T-cell (primary cell): ENCODE measurements around the gene SLC25A25. TPM values are rescaled to one million over a fixed set of nuclear protein-coding genes. Genes with fewer than 3 reads are reported as not detected.

Source experiments
- ATAC-seq, 4 experiments: fragments of 200-7000 bp in 3 of 4; fragments of 150-1000 bp in 1 of 4; cut with Tn5 transposase; replicated peaks in 1 of 4; 1 replicate in 3 of 4; 2 replicates in 1 of 4; pipeline ENCODE4 v1.10.0; 2021; ENCODE audit warnings: moderate library complexity in 3 of 4, mild to moderate bottlenecking in 2 of 4, moderate number of reproducible peaks in 1 of 4
- CTCF ChIA-PET, 2 donors: fragments of 300-600 bp; sonication (Branson Sonifier 250); formaldehyde crosslinking; loops; one replicate each; lab custom pipeline; 2022; ENCODE audit warnings: antibody characterized with exemption in 2 of 2; lab: Charles Lee
- POLR2A ChIA-PET, 2 donors: fragments of 300-600 bp; sonication (Branson Sonifier 250); formaldehyde crosslinking; loops; one replicate each; lab custom pipeline; 2022; ENCODE audit warnings: antibody characterized with exemption in 2 of 2; lab: Charles Lee
- DNase-seq, 35 experiments: peaks; one replicate each; pipeline versions ENCODE4 v3.0.0 to v3.0.0-alpha.2; 2013 to 2023
- H3K27ac ChIP-seq: one replicate; pipeline ENCODE4 v1.5.1; 2013; ENCODE audit warnings: low read length
- H3K27me3 ChIP-seq, 2 experiments: replicated peaks in 1 of 2; 1 replicate in 1 of 2; 2 replicates in 1 of 2; pipeline versions ENCODE4 v1.6.1 to v1.7.0; 2013; ENCODE audit warnings: low read length in 1 of 2, mixed read lengths in 1 of 2; ENCODE audit not compliant: control insufficient read depth in 2 of 2, insufficient read depth in 2 of 2; ENCODE audit errors: extremely low read depth in 1 of 2
- H3K36me3 ChIP-seq, 2 donors: 1 replicate in 1 of 2; 2 replicates in 1 of 2; pipeline versions ENCODE4 v1.6.1 to v1.7.0; 2013; ENCODE audit warnings: low read length in 1 of 2; ENCODE audit not compliant: control insufficient read depth in 2 of 2, insufficient read depth in 1 of 2; ENCODE audit errors: extremely low read depth in 1 of 2
- H3K4me1 ChIP-seq, 2 experiments: 1 replicate in 1 of 2; 2 replicates in 1 of 2; pipeline versions ENCODE4 v1.6.1 to v1.7.0; 2013; ENCODE audit warnings: low read length in 2 of 2, mixed read lengths in 1 of 2; ENCODE audit not compliant: insufficient read depth in 2 of 2, control insufficient read depth in 1 of 2; ENCODE audit errors: extremely low read depth in 1 of 2
- H3K4me3 ChIP-seq, 2 donors: 1 replicate in 1 of 2; 2 replicates in 1 of 2; pipeline versions ENCODE4 v1.5.1 to v1.7.0; 2013; ENCODE audit warnings: mild to moderate bottlenecking in 2 of 2, low read length in 1 of 2, moderate library complexity in 1 of 2; ENCODE audit not compliant: control insufficient read depth in 1 of 2; ENCODE audit errors: extremely low read depth in 1 of 2
- H3K9me3 ChIP-seq: 2 replicates; pipeline ENCODE4 v1.7.0; 2013
- H3K27ac Mint-ChIP-seq, 2 donors: one replicate each; pipeline ENCODE4 v1.8.0; 2020 to 2021; ENCODE audit warnings: mild to moderate bottlenecking in 2 of 2, mixed read lengths in 2 of 2
- H3K27me3 Mint-ChIP-seq, 2 donors: one replicate each; pipeline ENCODE4 v1.8.0; 2021 to 2022; ENCODE audit warnings: mixed read lengths in 2 of 2
- H3K36me3 Mint-ChIP-seq: one replicate; pipeline ENCODE4 v1.8.0; 2021; ENCODE audit warnings: mixed read lengths
- H3K4me1 Mint-ChIP-seq, 3 donors: one replicate each; pipeline ENCODE4 v1.8.0; 2020 to 2022; ENCODE audit warnings: mixed read lengths in 3 of 3, mild to moderate bottlenecking in 1 of 3
- H3K4me3 Mint-ChIP-seq, 3 donors: one replicate each; pipeline ENCODE4 v1.8.0; 2020 to 2022; ENCODE audit warnings: mild to moderate bottlenecking in 3 of 3, mixed read lengths in 3 of 3, moderate library complexity in 3 of 3
- H3K9me3 Mint-ChIP-seq, 3 donors: one replicate each; pipeline ENCODE4 v1.8.0; 2020 to 2022; ENCODE audit warnings: mixed read lengths in 3 of 3
- WGBS: methylation state at CpG from one replicate; pipeline ENCODE4 v1.1.5; 2013; ENCODE audit warnings: missing lambda C conversion rate; ENCODE audit not compliant: insufficient coverage; 5-methylcytosine and 5-hydroxymethylcytosine counted together
- total RNA-seq, 35 experiments: library from RNA in 6 of 35; stranded (reverse) in 6 of 35; fragments of 120-200 nt in 1 of 35; gene quantifications; one replicate each; pipeline versions ENCODE4 v1.2.1 to v1.2.4 and lab custom pipeline; 2013 to 2026

SLC25A25 gene
- total RNA-seq, 5 donors from 2014 or later (not counting 1 experiment from before 2014, with no cell fraction given) = 11.8 to 21.0 (median 17.3) TPM

- Mint-ChIP-seq H3K27me3 (no peaks in the 10 kb centered on the region), H3K27ac (no peak overlapping the region), H3K36me3 (peaks cover 3% of the 10 kb centered on the region), H3K4me3 (no peak overlapping the region), H3K9me3 (no peaks in the 10 kb centered on the region), H3K4me1 (peaks cover 20 to 29% (median 28%) of the 10 kb centered on the region in 3 donors)
- 97% methylated on average over 21 of the region's 24 CpGs for WGBS
- no peak overlapping the region for H3K4me3 ChIP-seq
- peaks cover 7 to 32% of the 10 kb centered on the region in 2 experiments for H3K4me1 ChIP-seq
- no peaks in the 10 kb centered on the region for H3K27me3 ChIP-seq
- H3K36me3 ChIP-seq = peaks cover 12 to 34% of the 10 kb centered on the region in 2 donors
- H3K27ac ChIP-seq = no peak overlapping the region
- no peaks in the 10 kb centered on the region for H3K9me3 ChIP-seq
- POLR2A ChIA-PET = no interaction called here
- no peak for ATAC-seq
- DNase-seq = no peak
- CTCF ChIA-PET = no interaction called here
Observed at GRCh38 chr9:128122809-128123175, 54.8 kb downstream of the SLC25A25 start.

DNA sequence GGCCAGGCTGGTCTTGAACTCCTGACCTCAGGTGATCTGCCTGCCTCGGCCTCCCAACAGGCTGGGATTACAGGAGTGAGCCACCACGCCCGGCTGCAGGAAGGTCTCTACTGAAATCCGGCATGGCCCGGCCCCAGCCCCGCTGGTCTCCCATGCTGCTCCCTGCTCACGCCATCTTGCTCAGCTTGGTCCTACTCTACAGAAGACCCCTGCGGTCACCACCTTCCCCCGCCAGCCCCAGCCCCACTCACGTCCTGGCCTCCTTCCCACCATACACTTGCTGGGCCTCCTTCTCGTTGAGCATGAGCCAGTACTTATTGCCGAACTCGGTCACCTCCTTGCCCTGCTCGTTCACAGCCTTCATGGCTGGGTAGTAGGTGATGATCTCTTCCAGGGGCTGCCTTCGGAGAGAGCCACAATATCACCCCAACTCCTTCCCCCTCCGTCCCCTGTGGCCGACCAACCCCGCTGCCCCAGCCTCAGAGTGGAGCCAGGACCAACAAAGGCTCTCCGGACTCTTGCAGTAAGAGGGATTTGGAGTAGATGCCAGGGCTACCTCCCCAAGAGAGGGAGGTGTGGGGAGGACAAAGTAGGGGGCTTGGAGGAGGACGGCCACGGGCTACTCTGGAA lies 55.5 kb downstream of the SLC25A25 start:
- Histone ChIP-seq H3K4me1 (peaks cover 7 to 30% of the 10 kb centered on the region in 2 experiments), H3K9me3 (no peaks in the 10 kb centered on the region), H3K27me3 (no peaks in the 10 kb centered on the region), H3K4me3 (no peak overlapping the region), H3K36me3 (peaks cover 12 to 34% of the 10 kb centered on the region in 2 donors), H3K27ac (no peak overlapping the region)
- WGBS = 91% methylated on average over 7 of the region's 21 CpGs
- ATAC-seq (no peak), DNase-seq (no peak)
- no peak overlapping the region for H3K4me3 Mint-ChIP-seq
- H3K9me3 Mint-ChIP-seq = no peaks in the 10 kb centered on the region
- H3K27me3 Mint-ChIP-seq = no peaks in the 10 kb centered on the region
- ChIA-PET CTCF (no interaction called here), POLR2A (interaction anchor here in 1 of 2 donors (0.7 kb wide), 1 partner anchor 428 kb away, joined by 3 read pairs; no protein-coding TSS in a partner anchor)
- H3K27ac Mint-ChIP-seq = no peak overlapping the region
- H3K4me1 Mint-ChIP-seq = peaks cover 22 to 29% (median 28%) of the 10 kb centered on the region in 3 donors
- peaks cover 3% of the 10 kb centered on the region for H3K36me3 Mint-ChIP-seq

- H3K36me3 Mint-ChIP-seq = peaks cover 3% of the 10 kb centered on the region
- H3K4me1 ChIP-seq = peaks cover 11 to 39% of the 10 kb centered on the region in 2 experiments
- ChIA-PET POLR2A (no interaction called here), CTCF (no interaction called here)
- H3K36me3 ChIP-seq = peaks cover 12 to 34% of the 10 kb centered on the region in 2 donors
- H3K4me1 Mint-ChIP-seq = peaks cover 28 to 36% (median 35%) of the 10 kb centered on the region in 3 donors
- no peaks in the 10 kb centered on the region for H3K9me3 Mint-ChIP-seq
- H3K9me3 ChIP-seq = no peaks in the 10 kb centered on the region
- 100% methylated on average over 4 of the region's 8 CpGs for WGBS
- H3K4me3 Mint-ChIP-seq = no peak overlapping the region
- ATAC-seq (no peak), DNase-seq (no peak)
- no peaks in the 10 kb centered on the region for H3K27me3 ChIP-seq
- no peak overlapping the region for H3K4me3 ChIP-seq
- H3K27ac ChIP-seq = no peak overlapping the region
- H3K27ac Mint-ChIP-seq = peak overlapping the region; percentile 59 to 71
- no peaks in the 10 kb centered on the region for H3K27me3 Mint-ChIP-seq
Observed at GRCh38 chr9:128124451-128124850, 56.4 kb downstream of the SLC25A25 start.

GRCh38 chr9:128124873-128125579 lies 57.0 kb downstream of the SLC25A25 start:
- Histone ChIP-seq H3K36me3 (peaks cover 12 to 34% of the 10 kb centered on the region in 2 donors), H3K9me3 (no peaks in the 10 kb centered on the region), H3K4me3 (no peak overlapping the region), H3K4me1 (peaks cover 11 to 41% of the 10 kb centered on the region in 2 experiments), H3K27me3 (no peaks in the 10 kb centered on the region), H3K27ac (no peak overlapping the region)
- ChIA-PET CTCF (no interaction called here), POLR2A (no interaction called here)
- 81% methylated on average over 10 of the region's 16 CpGs for WGBS
- Mint-ChIP-seq H3K36me3 (peaks cover 3% of the 10 kb centered on the region), H3K27me3 (no peaks in the 10 kb centered on the region), H3K27ac (peak overlapping the region; percentile 71 to 80), H3K4me1 (peaks cover 32 to 40% (median 38%) of the 10 kb centered on the region in 3 donors), H3K4me3 (peak overlapping the region; percentile 31 to 95 (median 77)), H3K9me3 (no peaks in the 10 kb centered on the region)
- ATAC-seq (no peak), DNase-seq (peak in 8 of 35 experiments; percentile 21 to 59 (median 38))

DNA sequence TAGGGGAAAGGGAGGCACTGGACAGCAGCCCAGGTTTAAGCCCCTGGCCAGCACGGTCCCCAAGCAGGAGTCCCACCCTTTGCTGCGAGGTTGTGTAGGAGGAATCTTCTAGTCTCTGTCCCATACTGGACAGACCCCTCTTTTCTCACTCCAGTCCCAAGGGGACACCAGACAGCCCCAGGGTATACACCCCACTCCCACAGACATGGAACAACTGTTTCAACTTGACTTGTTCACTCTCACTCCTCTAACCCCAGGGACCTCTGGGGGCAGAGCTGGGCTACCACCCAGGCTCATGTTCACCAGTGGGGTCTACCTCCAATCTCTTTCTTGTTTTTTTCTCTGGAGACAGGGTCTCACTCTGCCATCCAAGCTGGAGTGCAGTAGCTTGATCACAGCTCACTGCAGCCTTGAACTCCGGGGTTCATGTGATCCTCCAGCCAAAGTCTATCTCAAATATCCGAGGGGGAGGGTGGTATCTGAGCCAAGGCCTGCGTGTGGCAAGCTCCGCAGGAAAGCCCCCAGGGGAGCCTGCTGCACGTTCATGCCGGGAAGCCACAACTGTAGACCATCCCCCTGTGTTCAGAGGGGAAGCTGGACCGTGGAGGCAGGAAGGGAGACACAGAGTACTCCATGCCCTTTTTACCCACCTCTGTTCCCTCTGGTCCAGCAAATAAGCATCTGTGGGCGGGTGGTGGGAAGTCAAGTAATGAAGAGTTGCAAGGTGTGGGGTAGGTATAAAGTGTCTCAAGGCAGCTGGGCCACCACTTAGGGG lies 57.7 kb downstream of the SLC25A25 start:
- Histone ChIP-seq H3K27me3 (no peaks in the 10 kb centered on the region), H3K9me3 (no peaks in the 10 kb centered on the region), H3K4me3 (no peak overlapping the region), H3K4me1 (peaks cover 11 to 41% of the 10 kb centered on the region in 2 experiments), H3K27ac (no peak overlapping the region), H3K36me3 (peaks cover 12 to 32% of the 10 kb centered on the region in 2 donors)
- H3K4me1 Mint-ChIP-seq = peaks cover 33 to 41% (median 38%) of the 10 kb centered on the region in 3 donors
- ChIA-PET CTCF (no interaction called here), POLR2A (no interaction called here)
- no peaks in the 10 kb centered on the region for H3K9me3 Mint-ChIP-seq
- peak overlapping the region; percentile 77 to 95 (median 82) for H3K4me3 Mint-ChIP-seq
- no peaks in the 10 kb centered on the region for H3K27me3 Mint-ChIP-seq
- H3K27ac Mint-ChIP-seq = peak overlapping the region; percentile 71 to 80
- no CpG with 5 or more reads among the region's 10 CpGs for WGBS
- H3K36me3 Mint-ChIP-seq = peaks cover 3% of the 10 kb centered on the region
- DNase-seq = no peak
- no peak for ATAC-seq

- H3K27ac Mint-ChIP-seq = peak within 1 kb of the TSS; percentile 98 to 100
- Histone ChIP-seq H3K4me1 (peaks cover 11 to 41% of the 10 kb centered on the region in 2 experiments), H3K4me3 (peak within 1 kb of the TSS; percentile 82 to 96), H3K9me3 (no peaks in the 10 kb centered on the region), H3K27me3 (peaks cover 0 to 15% of the 10 kb centered on the region in 2 experiments), H3K36me3 (peaks cover 8 to 16% of the 10 kb centered on the region in 2 donors), H3K27ac (peak within 1 kb of the TSS; percentile 82)
- peaks cover 3% of the 10 kb centered on the region for H3K36me3 Mint-ChIP-seq
- under 1% methylated on average over 56 of the region's 56 CpGs for WGBS
- ATAC-seq (peak; percentile 72 to 77 (median 74)), DNase-seq (peak; percentile 61 to 89 (median 74))
- H3K4me1 Mint-ChIP-seq = peaks cover 33 to 41% (median 38%) of the 10 kb centered on the region in 3 donors
- H3K27me3 Mint-ChIP-seq = peaks cover 0 to under 1% of the 10 kb centered on the region in 2 donors
- peak within 1 kb of the TSS; percentile 95 to 96 (median 96) for H3K4me3 Mint-ChIP-seq
- no peaks in the 10 kb centered on the region for H3K9me3 Mint-ChIP-seq
- ChIA-PET POLR2A (no interaction called here), CTCF (interaction anchor here in 1 of 2 donors (2.4 kb wide), 1 partner anchor 32 kb away, joined by 8 read pairs; the partner anchor contains the start of gene BBLN)
Observed at GRCh38 chr9:128127568-128127989, 59.5 kb downstream of the SLC25A25 start, which contains the start of gene PTGES2. Gene PTGES2 (minus strand): TSS chr9:128127729. CDS start chr9:128127717, 12 bp downstream.
